Hypothalamus (tissue), 51 donors: ENCODE measurements around the gene RNU7-1.

Experiments
- DNase-seq, 51 donors: peaks; one replicate each; lab custom pipeline; 2025; lab: John Stamatoyannopoulos, UW

The RNU7-1 gene

GRCh38 chr12:6917491-6918231 lies 26.0 kb upstream of the RNU7-1 start:
- DNase-seq = no peak

- DNase-seq = no peak
Observed at GRCh38 chr12:6919588-6919987, 24.0 kb upstream of the RNU7-1 start.

- no peak for DNase-seq
Observed at GRCh38 chr12:6921539-6921938, 22.1 kb upstream of the RNU7-1 start.

- DNase-seq = no peak
Observed at GRCh38 chr12:6921996-6922946, 21.3 kb upstream of the RNU7-1 start.

GRCh38 chr12:6923003-6923732 lies 20.4 kb upstream of the RNU7-1 start:
- no peak for DNase-seq

GRCh38 chr12:6923851-6924250 lies 19.8 kb upstream of the RNU7-1 start:
- DNase-seq = peak in 1 of 51 donors; percentile 46

- DNase-seq = peak in 1 of 51 donors; percentile 62
Observed at GRCh38 chr12:6925239-6925539, 18.4 kb upstream of the RNU7-1 start.

- peak in 42 of 51 donors; percentile 26 to 84 (median 62) for DNase-seq
Observed at GRCh38 chr12:6925540-6926279, 17.9 kb upstream of the RNU7-1 start.

- peak in 48 of 51 donors; percentile 43 to 90 (median 76) for DNase-seq
Observed at GRCh38 chr12:6927379-6928021, 16.1 kb upstream of the RNU7-1 start, which contains the start of gene ATN1. Gene ATN1 (plus strand): TSS chr12:6927959. CDS start chr12:6934002, 6,043 bp downstream.

- DNase-seq = peak in 15 of 51 donors; percentile 24 to 78 (median 41)
Observed at GRCh38 chr12:6928022-6928702, 15.5 kb upstream of the RNU7-1 start.

GRCh38 chr12:6928703-6929407 lies 14.8 kb upstream of the RNU7-1 start:
- DNase-seq = peak in 3 of 51 donors; percentile 37 to 59 (median 41)

- DNase-seq = no peak
Observed at GRCh38 chr12:6929466-6930452, 13.9 kb upstream of the RNU7-1 start.

GRCh38 chr12:6932766-6933165 lies 10.8 kb upstream of the RNU7-1 start:
- no peak for DNase-seq

GRCh38 chr12:6934110-6934509 lies 9.5 kb upstream of the RNU7-1 start:
- peak in 1 of 51 donors; percentile 16 for DNase-seq

GRCh38 chr12:6935371-6936193 lies 8.0 kb upstream of the RNU7-1 start:
- DNase-seq = no peak

GRCh38 chr12:6936194-6936635 lies 7.4 kb upstream of the RNU7-1 start:
- DNase-seq = no peak
